Trophoblast cell (in vitro differentiated cells and primary cell): ENCODE data around the gene MTSS2.

Source experiments
- DNase-seq, 2 donors: peaks; one replicate each; pipeline ENCODE4 v3.0.0-alpha.2; 2016
- H2AFZ ChIP-seq: 2 replicates; pipeline ENCODE4 v1.6.1; 2013; ENCODE audit warnings: low read length, moderate library complexity, mild to moderate bottlenecking; ENCODE audit not compliant: insufficient read depth, poor library complexity
- H2AK5ac ChIP-seq: 2 replicates; pipeline ENCODE4 v1.6.1; 2013; ENCODE audit warnings: mild to moderate bottlenecking, low read length
- H2BK120ac ChIP-seq: 2 replicates; pipeline ENCODE4 v1.6.1; 2013; ENCODE audit warnings: low read length, mild to moderate bottlenecking, moderate library complexity; ENCODE audit not compliant: insufficient read depth, poor library complexity
- H2BK12ac ChIP-seq: 2 replicates; pipeline ENCODE4 v1.6.1; 2013; ENCODE audit warnings: mild to moderate bottlenecking, low read length, moderate library complexity
- H2BK5ac ChIP-seq: 2 replicates; pipeline ENCODE4 v1.6.1; 2013; ENCODE audit warnings: low read length, low read depth, moderate library complexity, mild to moderate bottlenecking; ENCODE audit not compliant: poor library complexity
- H3K14ac ChIP-seq: 2 replicates; pipeline ENCODE4 v1.6.1; 2013; ENCODE audit warnings: mild to moderate bottlenecking, low read length
- H3K18ac ChIP-seq: 2 replicates; pipeline ENCODE4 v1.6.1; 2013; ENCODE audit warnings: mild to moderate bottlenecking, low read length
- H3K23ac ChIP-seq: 2 replicates; pipeline ENCODE4 v1.6.1; 2013; ENCODE audit warnings: low read length
- H3K27ac ChIP-seq: 2 replicates; pipeline ENCODE4 v1.5.1; 2013; ENCODE audit warnings: low read depth, mild to moderate bottlenecking, inconsistent platforms, low read length, moderate library complexity
- H3K27me3 ChIP-seq: 2 replicates; pipeline ENCODE4 v1.6.1; 2013; ENCODE audit warnings: inconsistent platforms, mild to moderate bottlenecking, low read length, moderate library complexity; ENCODE audit not compliant: insufficient read depth
- H3K36me3 ChIP-seq, 2 experiments: 1 replicate in 1 of 2; 2 replicates in 1 of 2; pipeline ENCODE4 v1.6.1; 2013; ENCODE audit warnings: low read length in 2 of 2, mild to moderate bottlenecking in 2 of 2, moderate library complexity in 1 of 2; ENCODE audit not compliant: insufficient read depth in 2 of 2, control insufficient read depth in 1 of 2
- H3K4ac ChIP-seq: 2 replicates; pipeline ENCODE4 v1.6.1; 2013; ENCODE audit warnings: low read depth, mild to moderate bottlenecking, low read length, moderate library complexity
- H3K4me1 ChIP-seq, 2 experiments: 1 replicate in 1 of 2; 2 replicates in 1 of 2; pipeline ENCODE4 v1.6.1; 2013; ENCODE audit warnings: low read length in 2 of 2, mild to moderate bottlenecking in 2 of 2, moderate library complexity in 1 of 2; ENCODE audit not compliant: insufficient read depth in 2 of 2, control insufficient read depth in 1 of 2
- H3K4me2 ChIP-seq: 2 replicates; pipeline ENCODE4 v1.6.1; 2013; ENCODE audit warnings: inconsistent platforms, mild to moderate bottlenecking, low read length, moderate library complexity
- H3K4me3 ChIP-seq: 2 replicates; pipeline ENCODE4 v1.5.1; 2013; ENCODE audit warnings: mild to moderate bottlenecking, low read depth, low read length, inconsistent platforms
- H3K79me1 ChIP-seq: one replicate; pipeline ENCODE4 v1.6.1; 2013; ENCODE audit warnings: low read length
- H3K79me2 ChIP-seq: 2 replicates; pipeline ENCODE4 v1.6.1; 2013; ENCODE audit warnings: low read length, mild to moderate bottlenecking; ENCODE audit not compliant: control insufficient read depth, insufficient read depth, poor library complexity
- H3K9ac ChIP-seq: 2 replicates; pipeline ENCODE4 v1.6.1; 2013; ENCODE audit warnings: mild to moderate bottlenecking, low read length
- H3K9me3 ChIP-seq: 2 replicates; pipeline ENCODE4 v1.6.1; 2013; ENCODE audit warnings: low read depth, mild to moderate bottlenecking, control low read depth, inconsistent platforms, low read length; ENCODE audit not compliant: insufficient read depth
- H4K12ac ChIP-seq: 2 replicates; pipeline ENCODE4 v1.6.1; 2013; ENCODE audit warnings: low read depth, mild to moderate bottlenecking, low read length, moderate library complexity
- H4K8ac ChIP-seq: 2 replicates; pipeline ENCODE4 v1.6.1; 2013; ENCODE audit warnings: low read depth, mild to moderate bottlenecking, low read length, moderate library complexity
- H4K91ac ChIP-seq: one replicate; pipeline ENCODE4 v1.6.1; 2013; ENCODE audit warnings: low read depth, mild to moderate bottlenecking, low read length, moderate library complexity
- WGBS: extraction: QIAGEN DNeasy Blood & Tissue Kit; methylation state at CpG from one replicate; pipeline ENCODE4 v1.1.7; 2013; ENCODE audit warnings: missing lambda C conversion rate; ENCODE audit not compliant: insufficient read length, insufficient coverage; ENCODE audit errors: extremely low coverage; 5-methylcytosine and 5-hydroxymethylcytosine counted together

The MTSS2 gene

DNA sequence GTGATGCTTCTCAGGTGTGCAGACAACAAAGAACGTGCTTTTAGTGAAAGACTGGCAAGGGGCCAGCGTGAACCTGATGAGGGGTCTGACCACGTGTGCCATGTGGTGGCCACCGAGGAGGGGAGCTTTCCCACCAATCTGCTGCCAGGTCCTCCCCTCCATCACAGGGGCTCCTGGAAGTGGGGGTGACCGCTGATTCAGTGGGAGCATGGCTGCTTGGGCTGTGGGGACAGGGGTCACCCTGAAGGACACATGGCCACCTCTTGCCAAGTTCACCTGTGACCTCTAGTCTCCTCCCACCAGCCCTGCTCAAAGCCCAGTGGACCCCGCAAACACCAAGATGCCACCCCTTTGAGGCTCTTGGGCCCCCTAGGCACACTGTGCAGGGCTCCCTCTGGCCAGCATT lies 37.9 kb upstream of the MTSS2 start:
- H4K8ac ChIP-seq, result no peak overlapping the region
- H3K23ac ChIP-seq, result no peak overlapping the region
- H3K4me2 ChIP-seq, result no peak overlapping the region
- no peak overlapping the region for H3K27ac ChIP-seq
- no CpG with 5 or more reads among the region's 6 CpGs for WGBS
- H3K18ac ChIP-seq, result peak overlapping the region; percentile 57
- H3K4me1 ChIP-seq, result peaks cover 30 to 37% of the 10 kb centered on the region in 2 experiments
- H2BK120ac ChIP-seq, result no peak overlapping the region
- no peak overlapping the region for H3K9ac ChIP-seq
- peaks cover 11 to 17% of the 10 kb centered on the region in 2 experiments for H3K36me3 ChIP-seq
- H3K14ac ChIP-seq, result no peak overlapping the region
- peak overlapping the region; percentile 49 for H2BK5ac ChIP-seq
- H2BK12ac ChIP-seq, result peak overlapping the region; percentile 30
- H3K79me2 ChIP-seq, result no peaks in the 10 kb centered on the region
- H2AFZ ChIP-seq, result no peak overlapping the region
- no peak for DNase-seq
- peak overlapping the region; percentile 23 for H4K91ac ChIP-seq
- H3K4ac ChIP-seq, result no peak overlapping the region
- H4K12ac ChIP-seq, result no peak overlapping the region
- no peaks in the 10 kb centered on the region for H3K27me3 ChIP-seq
- H3K79me1 ChIP-seq, result peaks cover 19% of the 10 kb centered on the region
- H3K9me3 ChIP-seq, result peaks cover 2% of the 10 kb centered on the region
- H2AK5ac ChIP-seq, result peak overlapping the region; percentile 73
- H3K4me3 ChIP-seq, result no peak overlapping the region

DNA sequence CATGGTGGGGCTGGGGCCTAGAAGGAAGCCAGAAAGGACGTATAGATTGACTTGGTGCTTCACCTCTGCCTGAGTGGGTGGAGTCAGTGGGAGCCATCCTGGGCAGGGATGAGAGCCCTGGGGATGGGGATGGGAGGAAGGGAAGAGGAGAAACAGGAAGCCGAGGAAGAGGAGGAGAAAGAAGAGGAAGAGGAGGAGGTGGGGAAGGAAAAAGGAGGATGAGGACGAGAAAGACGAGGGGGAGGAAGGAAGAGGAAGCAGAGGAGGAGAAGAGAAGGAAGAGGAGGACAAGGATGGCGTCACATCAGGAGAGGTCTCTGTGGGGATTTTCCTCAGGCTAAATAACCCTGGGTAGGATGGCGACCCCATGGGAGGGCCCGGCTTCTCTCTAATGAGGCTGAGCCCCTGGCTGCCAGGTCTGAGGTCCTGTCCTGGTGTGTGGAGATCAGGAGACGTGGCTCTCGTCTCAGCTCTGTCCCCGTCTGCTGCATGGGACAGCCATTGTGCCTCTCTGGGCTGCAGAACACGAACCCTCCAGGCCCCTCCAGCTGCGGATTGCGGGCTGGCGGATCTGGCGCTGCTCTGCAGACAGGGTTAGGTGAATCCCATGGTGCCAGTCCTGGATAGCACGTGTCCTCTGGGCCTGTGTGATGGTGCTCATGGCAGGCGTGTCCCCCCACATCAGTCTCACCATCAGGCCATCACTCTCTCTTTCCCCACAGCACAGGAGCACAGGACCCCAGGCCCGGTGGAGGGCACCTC lies 35.5 kb upstream of the MTSS2 start:
- Histone ChIP-seq H4K8ac (no peak overlapping the region), H3K79me1 (peaks cover 23% of the 10 kb centered on the region), H3K9ac (no peak overlapping the region), H2BK120ac (no peak overlapping the region), H3K36me3 (peaks cover 4 to 6% of the 10 kb centered on the region in 2 experiments), H3K4me3 (no peak overlapping the region), H3K18ac (no peak overlapping the region), H3K14ac (no peak overlapping the region), H3K27me3 (no peaks in the 10 kb centered on the region), H3K27ac (no peak overlapping the region), H3K4ac (no peak overlapping the region), H4K91ac (peak overlapping the region; percentile 7), H3K4me1 (peaks cover 30 to 35% of the 10 kb centered on the region in 2 experiments), H3K79me2 (no peaks in the 10 kb centered on the region), H2AK5ac (peak overlapping the region; percentile 5), H2BK5ac (no peak overlapping the region), H3K4me2 (no peak overlapping the region), H2BK12ac (no peak overlapping the region), H4K12ac (no peak overlapping the region), H3K23ac (no peak overlapping the region), H3K9me3 (peaks cover 2% of the 10 kb centered on the region), H2AFZ (no peak overlapping the region)
- no peak for DNase-seq
- 100% methylated on average over 2 of the region's 18 CpGs for WGBS

DNA sequence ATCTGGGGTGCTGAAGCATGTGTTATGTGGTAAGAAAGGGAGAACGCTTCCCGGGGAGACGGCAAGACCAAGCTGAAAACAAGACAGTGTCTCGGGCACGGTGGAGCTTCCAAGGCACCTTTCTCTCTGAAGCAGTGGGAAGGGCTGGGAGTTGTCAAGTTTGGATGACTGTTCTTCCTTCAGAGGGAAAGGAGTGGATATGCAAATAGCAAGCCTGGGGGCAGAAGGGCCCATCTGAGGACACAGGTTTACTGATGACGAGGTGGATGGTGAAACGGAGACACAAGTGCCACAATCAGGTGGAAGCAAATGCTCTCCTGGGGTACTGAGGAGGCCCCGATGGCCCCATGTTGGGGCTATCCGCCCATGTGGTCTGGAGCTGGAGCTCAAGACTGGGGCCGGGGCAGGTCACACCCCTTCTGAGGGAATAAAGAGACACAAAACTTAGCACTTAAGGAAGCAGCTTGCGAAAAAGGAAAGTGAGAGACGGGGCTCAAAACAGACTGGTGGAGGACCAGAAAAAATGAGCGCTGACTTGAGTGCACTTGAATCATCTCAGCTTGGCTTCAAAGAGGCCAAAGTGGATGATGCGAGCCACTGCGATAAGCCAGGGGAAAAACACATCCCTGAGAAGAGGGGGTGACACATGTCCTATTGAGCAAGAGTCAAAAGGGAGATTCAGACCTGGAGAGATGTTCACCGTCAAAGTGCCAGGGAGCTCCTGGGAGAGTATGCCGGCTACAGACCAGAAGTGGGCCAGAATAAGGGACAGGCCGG lies 34.8 kb upstream of the MTSS2 start:
- peaks cover 4 to 6% of the 10 kb centered on the region in 2 experiments for H3K36me3 ChIP-seq
- H4K12ac ChIP-seq, result no peak overlapping the region
- H2AK5ac ChIP-seq, result no peak overlapping the region
- no peak overlapping the region for H3K9ac ChIP-seq
- WGBS, result no CpG with 5 or more reads among the region's 18 CpGs
- H2BK120ac ChIP-seq, result no peak overlapping the region
- no peak overlapping the region for H3K23ac ChIP-seq
- no peaks in the 10 kb centered on the region for H3K79me2 ChIP-seq
- no peak overlapping the region for H3K14ac ChIP-seq
- no peak overlapping the region for H4K91ac ChIP-seq
- H3K4ac ChIP-seq, result no peak overlapping the region
- H3K9me3 ChIP-seq, result peaks cover 2% of the 10 kb centered on the region
- no peak overlapping the region for H3K4me3 ChIP-seq
- H3K18ac ChIP-seq, result no peak overlapping the region
- peaks cover 20% of the 10 kb centered on the region for H3K79me1 ChIP-seq
- no peak overlapping the region for H3K27ac ChIP-seq
- no peaks in the 10 kb centered on the region for H3K27me3 ChIP-seq
- peaks cover 28 to 33% of the 10 kb centered on the region in 2 experiments for H3K4me1 ChIP-seq
- H2AFZ ChIP-seq, result no peak overlapping the region
- no peak overlapping the region for H4K8ac ChIP-seq
- DNase-seq, result peak; percentile 57 to 66
- H2BK5ac ChIP-seq, result no peak overlapping the region
- no peak overlapping the region for H2BK12ac ChIP-seq
- H3K4me2 ChIP-seq, result no peak overlapping the region

DNA sequence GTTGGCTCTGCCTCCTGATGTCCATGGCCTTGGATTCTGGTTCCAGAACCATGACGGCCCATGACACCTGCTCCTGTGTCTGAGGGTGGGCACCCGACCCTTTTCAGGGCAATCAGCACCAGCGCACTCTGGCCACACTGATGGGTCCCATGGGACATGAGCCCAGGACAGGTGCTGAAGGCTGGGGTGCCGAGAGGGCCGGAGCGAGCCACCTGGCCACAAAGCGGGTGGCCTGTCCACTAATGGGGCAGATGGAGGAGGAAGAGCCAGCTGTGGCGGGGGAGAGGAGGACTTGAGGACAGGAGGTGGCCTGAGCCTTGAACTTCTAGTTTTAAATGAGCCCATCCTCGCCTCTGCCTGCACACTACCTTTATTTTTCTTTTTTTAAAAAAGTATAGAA lies 31.2 kb upstream of the MTSS2 start:
- Histone ChIP-seq H2AFZ (peak overlapping the region; percentile 23), H3K9me3 (peaks cover 2% of the 10 kb centered on the region), H4K8ac (no peak overlapping the region), H2BK5ac (no peak overlapping the region), H2BK120ac (no peak overlapping the region), H3K9ac (no peak overlapping the region), H3K27me3 (no peaks in the 10 kb centered on the region), H3K79me1 (peaks cover 32% of the 10 kb centered on the region), H3K4me2 (no peak overlapping the region), H3K4me1 (peaks cover 44 to 47% of the 10 kb centered on the region in 2 experiments), H3K23ac (no peak overlapping the region), H3K14ac (peak overlapping the region; percentile 11), H2BK12ac (peak overlapping the region; percentile 11), H3K4ac (no peak overlapping the region), H3K4me3 (no peak overlapping the region), H4K12ac (no peak overlapping the region), H3K36me3 (peaks cover 4 to 6% of the 10 kb centered on the region in 2 experiments), H2AK5ac (peak overlapping the region; percentile 60), H3K27ac (no peak overlapping the region), H3K79me2 (peaks cover 4% of the 10 kb centered on the region), H4K91ac (peak overlapping the region; percentile 36), H3K18ac (no peak overlapping the region)
- WGBS, result no CpG with 5 or more reads among the region's 9 CpGs
- no peak for DNase-seq
